GM12892 (cell line): ENCODE results near the gene MEAK7.
A peak's percentile ranks its signal among the peaks of the same experiment; 100 is the strongest.

Experiments used
- POLR2A ChIP-seq: IDR thresholded peaks from 2 replicates; pipeline ENCODE4 v1.6.1; 2011; ENCODE audit warnings: low read depth, low read length, control low read depth
- POLR2AphosphoS5 ChIP-seq: IDR thresholded peaks from 2 replicates; pipeline ENCODE4 v1.6.1; 2011; ENCODE audit warnings: low read depth, low read length, control low read depth
- TAF1 ChIP-seq: IDR thresholded peaks from 2 replicates; pipeline ENCODE4 v1.6.1; 2011; ENCODE audit warnings: low read depth, mild to moderate bottlenecking, control low read depth, low read length, borderline replicate concordance

GRCh38 chr16:84514295-84514873 is 9.9 kb upstream of the MEAK7 start:
- TF ChIP-seq POLR2A (peak; percentile 44), TAF1 (peak; percentile 4; the same call in 1 of the 2 replicates), POLR2AphosphoS5 (0 out of 2 replicates have a peak, but pooled peaks have one; percentile 60)
